Iris pigment epithelial cell (primary cell): Measurements from ENCODE around the gene ERFL.
A peak's percentile ranks its signal among the peaks of the same experiment; 100 is the strongest.
"Not testable (repeated sequence)": the region's sequence is repeated elsewhere in the genome, so short reads cannot be mapped to it uniquely, and the experiment has no call there.

Experiments
- DNase-seq: peaks from one replicate; pipeline ENCODE4 v3.0.0-alpha.2; 2011; ENCODE audit warnings: low read depth

ERFL gene

DNA sequence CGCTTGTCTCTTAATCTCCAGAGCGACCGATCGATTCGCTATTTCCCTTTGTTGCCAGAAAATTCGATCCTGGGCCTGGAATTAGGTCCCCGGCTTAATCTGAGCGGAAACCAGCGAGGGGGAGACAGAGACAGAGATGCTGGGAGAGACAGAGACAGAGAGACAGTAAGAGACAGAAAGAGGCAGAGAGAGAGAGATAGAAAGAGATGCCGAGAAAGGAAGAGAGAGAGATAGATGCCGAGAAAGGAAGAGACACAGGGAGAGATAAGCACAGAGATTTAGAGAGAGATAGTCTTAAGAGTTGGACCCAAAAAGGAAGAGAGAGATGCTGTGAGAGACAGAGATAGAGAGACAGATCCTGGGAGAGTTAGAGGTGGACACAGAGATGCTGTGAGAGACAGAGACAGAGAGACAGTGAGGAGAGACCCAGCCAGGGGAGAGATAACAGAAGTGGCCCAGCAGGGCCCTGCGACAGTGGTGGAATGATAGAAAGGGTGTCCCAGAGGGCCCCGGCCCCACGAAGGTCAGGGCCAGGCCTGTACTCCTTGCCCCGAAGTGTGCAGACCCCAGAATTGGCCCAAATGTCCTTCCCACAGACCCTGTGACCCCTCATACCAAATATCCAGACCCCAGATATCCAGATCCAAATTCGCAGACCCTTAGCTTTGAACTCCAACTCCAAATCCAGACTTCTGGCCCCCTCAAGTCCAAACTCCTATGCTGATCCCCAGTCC is 1.3 kb downstream of the ERFL start:
- DNase-seq: no peak

DNA sequence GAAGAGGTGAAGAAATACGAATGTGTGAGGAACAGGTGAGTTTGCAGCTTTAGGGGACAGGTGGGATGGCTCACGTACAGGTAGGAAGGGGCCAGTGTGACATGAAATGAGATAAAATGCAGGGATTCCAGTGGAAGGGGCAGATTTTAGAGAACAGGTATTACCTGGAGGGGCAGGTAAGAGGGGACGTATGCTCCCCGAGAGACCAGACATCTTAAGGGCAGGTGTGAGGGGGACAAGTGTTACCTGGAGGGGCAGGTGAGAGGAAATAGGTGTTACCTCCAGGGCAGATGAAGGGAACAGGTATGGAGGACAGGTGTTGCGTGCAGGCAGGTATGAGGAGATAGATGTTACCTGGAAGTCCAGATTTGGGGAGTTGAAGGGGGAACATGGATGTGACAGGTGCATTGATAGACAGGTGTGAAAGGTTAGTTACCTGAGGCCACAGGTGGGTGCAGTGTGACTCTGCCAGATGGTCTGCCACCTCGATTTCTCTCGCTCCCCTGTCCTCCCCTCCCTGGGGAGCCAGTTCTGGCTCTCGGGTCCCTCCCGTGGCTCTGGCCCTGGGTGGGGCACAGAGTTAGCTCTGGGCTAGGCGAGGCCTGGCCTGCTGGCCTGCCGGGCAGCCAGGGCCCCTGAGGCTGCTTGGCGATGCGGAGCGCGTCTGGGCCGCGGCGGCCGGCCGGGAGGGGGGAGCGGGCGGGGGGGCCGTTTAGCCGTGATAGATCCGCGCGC is 2.1 kb downstream of the ERFL start:
- DNase-seq: no peak

DNA sequence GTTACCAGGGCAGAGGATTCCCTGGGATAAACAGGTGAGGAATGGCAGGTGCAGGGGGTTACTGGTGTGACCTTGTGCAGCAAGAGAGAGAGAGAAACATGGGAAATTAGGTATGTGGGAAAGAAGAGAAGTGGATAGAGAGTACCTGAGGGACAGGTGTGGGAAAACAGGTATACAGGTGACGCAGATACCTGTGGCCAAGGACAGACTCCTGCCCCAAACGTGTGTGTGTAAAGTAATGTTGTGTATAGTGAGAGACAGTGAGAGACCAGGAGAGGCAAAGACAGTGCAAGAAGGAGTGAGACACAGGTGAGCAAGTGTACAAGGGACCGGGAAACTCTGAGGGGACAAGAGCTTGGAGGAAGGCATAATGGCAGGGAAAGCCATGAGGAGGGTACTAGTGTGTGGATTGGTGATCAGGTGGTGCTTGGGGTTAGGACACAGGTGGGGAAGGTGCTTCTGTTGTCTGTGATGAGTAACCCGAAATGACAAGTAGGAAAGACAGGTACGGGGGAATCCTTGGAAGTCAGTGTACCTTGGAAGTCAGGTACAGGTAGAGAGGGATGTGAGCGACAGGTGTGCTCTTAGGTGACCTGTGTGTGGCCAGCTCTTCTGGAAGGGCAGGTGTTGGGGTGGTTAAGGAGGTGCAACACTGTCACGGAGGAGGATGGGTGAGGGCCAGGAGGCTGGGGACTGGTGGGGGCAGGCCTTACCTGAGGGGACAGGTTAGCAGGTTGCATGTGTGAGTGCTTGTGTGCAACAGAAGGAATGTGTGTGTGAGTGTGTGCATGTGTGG is 2.8 kb downstream of the ERFL start:
- DNase-seq: no peak

DNA sequence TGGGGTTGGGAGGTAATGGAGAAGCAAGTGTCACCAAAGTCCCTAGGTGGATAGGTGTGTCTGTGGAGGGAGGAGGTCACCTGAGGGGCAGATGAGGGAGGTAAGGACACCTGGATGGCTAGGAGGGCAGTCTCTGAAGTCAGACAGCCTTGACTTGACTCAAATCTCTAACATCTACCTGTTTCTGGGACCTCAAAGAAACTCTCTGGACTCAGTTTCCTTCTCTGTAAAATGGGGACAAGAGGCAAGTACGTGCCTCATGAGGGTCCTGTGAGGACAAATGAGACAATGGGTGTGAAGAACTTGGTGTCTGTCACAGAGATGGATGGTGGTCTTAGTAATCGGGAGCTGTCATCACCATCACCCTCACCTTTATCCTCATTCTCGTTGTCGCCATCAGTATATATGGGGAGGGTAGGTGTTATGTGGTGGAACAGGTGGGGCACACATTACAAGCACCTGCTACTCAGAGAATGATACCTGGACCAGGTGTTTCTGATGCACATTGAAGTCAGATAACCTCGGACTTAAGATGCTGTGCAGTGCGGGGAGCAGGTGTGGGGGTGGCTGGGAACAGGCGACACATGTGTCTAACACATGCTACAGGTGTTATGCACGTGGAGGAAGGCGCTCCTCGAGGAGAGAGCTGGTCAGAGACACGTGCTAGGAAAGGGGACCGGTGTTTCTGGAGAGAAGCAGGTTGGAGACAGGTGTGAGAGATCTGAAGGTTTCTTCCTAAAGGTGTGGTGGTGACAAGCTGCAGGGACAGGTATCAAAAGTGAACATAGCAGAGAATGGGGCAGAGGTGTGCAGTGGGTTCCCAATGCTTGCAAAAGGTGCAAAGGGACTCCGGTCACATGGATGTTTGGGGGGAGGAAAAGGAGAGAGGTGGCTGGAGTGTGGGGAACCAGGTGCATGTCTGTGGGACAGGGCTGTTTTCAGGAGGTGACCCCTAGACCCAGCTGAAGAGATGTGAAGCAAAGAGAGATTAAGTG is 3.8 kb downstream of the ERFL start:
- DNase-seq: no peak

DNA sequence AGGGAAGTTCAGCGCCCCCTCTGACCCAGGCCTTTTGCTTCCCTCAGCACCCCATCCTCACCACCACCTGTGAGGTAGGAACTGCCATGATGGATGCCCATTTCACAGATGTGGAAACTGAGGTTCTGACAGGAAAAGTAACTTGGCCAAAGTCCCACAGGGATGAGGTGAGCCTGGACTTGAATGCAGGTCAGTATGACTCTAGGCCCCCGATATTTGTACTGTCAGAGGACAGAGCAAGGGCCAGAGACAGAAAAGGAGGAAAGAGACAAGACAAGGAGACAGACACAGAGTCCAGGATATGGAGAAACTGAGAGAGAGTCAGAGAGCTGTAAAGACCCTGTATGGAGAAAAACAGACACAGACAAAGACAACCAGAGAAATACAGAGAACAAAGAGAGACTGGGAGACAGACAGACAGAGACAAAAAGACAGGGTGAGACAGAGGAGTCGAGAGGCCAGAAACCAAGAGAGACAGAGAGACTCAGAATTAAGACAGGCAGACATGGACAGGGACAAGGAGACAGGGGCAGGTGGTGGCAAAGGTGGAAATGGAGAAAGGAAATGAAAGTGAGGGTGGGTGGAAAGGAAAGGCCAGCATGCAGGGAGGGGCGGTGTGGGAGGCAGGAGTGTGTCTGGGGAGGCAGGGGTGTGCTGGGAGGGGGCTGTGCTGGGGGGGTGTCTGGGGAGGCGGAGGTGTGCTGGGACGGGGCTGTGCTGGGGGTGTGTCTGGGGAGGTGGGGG is 5.0 kb downstream of the ERFL start:
- no peak for DNase-seq

DNA sequence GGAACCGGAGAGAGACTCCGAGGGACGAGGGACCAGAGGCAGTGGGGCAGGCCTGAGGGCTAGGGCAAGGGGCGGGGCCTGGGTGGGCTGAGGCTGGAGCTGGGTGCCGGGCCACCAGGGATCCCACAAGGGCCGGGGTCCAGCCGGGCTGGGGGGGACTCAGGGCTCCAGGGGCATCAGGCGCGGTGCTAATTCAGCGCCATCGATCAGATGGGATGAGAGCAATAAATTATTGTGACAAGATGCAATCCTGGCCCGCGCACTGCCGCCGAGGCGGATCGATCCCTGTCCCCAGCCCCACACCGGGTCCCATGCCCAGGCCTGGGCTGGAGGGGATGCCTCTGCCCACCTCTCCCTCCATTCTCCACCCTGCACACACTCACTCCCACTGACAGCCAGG is 5.7 kb downstream of the ERFL start:
- no peak for DNase-seq

- DNase-seq: no peak
These were observed 6.4 kb downstream of the ERFL start for GRCh38 chr19:41921577-41922576.

- DNase-seq: no peak
These were observed 7.2 kb downstream of the ERFL start for GRCh38 chr19:41920882-41921576.

DNA sequence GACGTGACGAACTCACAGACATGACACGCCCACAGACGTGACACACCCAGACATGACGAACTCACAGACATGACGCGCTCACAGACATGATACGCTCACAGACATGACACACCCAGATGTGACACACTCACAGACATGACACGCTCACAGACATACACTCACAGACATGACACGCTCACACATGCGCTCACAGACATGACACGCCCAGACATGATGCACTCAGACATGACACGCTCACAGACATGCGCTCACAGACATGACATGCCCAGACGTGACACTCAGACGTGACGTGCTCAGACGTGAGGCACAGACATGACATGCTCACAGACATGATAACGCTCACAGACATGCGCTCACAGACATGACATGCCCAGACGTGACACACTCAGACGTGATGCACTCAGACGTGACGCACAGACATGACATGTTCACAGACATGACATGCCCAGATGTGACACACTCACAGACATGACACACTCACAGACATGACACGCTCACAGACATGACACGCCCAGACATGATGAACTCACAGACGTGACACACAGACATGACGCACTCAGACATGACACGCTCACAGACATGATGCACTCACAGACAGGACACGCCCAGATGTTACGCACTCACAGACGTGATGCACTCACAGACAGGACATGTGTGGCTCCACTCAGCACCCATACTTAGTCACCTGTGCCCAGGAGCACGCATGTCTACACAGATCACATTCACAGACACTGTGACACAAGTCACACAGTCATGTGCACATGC is 8.1 kb downstream of the ERFL start:
- DNase-seq: no peak

DNA sequence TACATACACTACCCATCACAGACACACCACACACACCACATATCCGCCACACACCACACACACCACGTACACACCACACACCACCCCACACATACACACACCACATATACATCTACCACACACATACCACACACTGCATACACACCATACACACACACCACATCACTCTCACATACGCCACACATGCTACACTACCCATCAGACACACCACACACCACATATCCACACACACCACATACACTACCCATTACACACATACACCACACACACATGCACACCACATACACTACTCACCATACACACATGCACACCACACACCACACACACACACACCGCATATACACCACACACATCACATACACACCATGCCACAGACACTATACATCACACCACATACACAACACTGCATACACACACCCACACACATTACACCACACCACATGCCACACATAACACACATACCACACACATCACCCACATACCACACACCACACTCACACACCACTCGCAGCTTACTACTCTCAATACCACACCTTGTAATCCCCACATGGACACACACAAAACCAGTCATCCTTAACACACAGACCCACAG is 9.5 kb downstream of the ERFL start:
- peak; percentile 39 for DNase-seq

DNA sequence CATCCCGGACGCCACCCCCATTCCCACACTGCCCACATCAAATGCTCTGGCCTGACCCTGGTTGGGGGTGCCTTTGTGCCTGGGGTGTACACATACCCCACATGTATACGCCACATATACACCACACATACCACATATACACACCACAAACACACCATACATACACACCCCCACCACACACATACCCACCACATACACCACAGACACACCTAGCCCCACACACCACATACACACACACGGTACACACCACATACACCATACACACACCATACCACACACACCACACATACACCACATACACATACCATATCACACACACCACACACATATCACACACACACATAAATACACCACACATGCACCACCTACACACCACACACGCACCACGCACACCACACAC is 10.2 kb downstream of the ERFL start:
- DNase-seq: no peak

- DNase-seq: no peak
These were observed 10.6 kb downstream of the ERFL start for GRCh38 chr19:41917676-41918075.

- DNase-seq: no peak
These were observed 12.4 kb downstream of the ERFL start for GRCh38 chr19:41915776-41916414.

DNA sequence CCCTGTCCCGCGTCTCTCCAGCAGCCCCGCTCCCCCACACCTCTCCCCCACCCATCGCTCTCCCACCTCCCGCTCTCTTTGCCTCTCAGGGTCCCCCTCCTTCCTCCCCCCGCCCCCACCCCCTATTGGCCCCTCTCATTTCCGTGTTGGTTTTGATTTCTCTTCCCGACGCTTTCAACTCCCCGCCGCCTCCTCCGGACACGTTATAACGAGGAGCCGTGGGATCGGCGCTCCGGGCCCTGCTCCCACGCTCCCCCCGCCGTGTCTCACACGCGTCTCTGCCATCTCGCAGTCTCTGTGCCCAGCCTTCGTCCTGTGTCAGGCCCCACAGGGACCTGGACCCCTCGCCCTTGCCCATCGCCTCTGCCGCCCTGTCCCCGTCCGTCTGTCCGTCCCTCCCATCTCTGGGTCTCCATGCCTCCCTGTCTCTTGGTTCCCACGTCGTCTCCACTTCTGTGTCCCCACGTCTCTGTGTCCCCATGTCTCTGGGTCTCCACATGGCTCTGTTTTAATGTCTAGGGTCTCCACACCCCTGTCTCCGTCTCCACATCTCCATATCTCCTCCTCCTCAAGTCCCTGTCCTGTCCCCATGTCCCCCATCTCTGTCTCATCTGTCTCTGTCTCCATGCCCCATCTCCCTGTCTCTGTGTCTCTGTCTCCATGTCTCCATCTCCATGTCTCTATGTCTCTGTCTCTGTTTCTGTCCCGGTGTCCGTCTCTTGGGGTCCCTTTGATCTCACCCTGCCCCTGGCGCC is 13.1 kb downstream of the ERFL start:
- DNase-seq: no peak

- DNase-seq: not testable (repeated sequence)
These were observed 13.8 kb downstream of the ERFL start for GRCh38 chr19:41914424-41914834.
